ENCODE measurements around the gene TSPAN32.

Gene TSPAN32

GRCh38 chr11:2301631-2302305 is at the start of gene TSPAN32, which contains the start of gene C11orf21:
TSS of gene TSPAN32 (plus strand) at chr11:2302013. CDS start at chr11:2302150, 137 bp downstream.
TSS of gene C11orf21 (minus strand) at chr11:2301918. CDS start at chr11:2301808, 110 bp downstream.
- no peak for DNase-seq (ENCODE audit: low read depth)

DNA sequence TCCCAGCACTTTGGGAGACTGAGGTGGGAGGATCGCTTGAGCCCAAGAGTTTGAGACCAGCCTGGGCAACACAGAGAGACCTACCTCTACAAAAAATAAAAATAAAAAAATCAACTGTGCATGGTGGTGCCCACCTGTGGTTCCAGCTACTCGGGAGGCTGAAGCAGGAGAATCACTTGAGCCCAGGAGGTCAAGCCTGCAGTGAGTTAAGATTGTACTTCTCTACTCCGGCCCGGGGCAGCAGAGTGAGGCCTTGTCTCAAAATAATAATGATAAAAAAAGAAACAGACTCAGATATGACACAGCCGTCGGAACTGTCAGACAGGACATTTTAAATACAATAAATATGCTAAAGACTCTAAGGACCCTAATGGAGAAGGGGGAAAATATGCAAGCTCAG is 49.8 kb upstream of the TSPAN32 start:
- no peak for DNase-seq (ENCODE audit: low read depth)

DNA sequence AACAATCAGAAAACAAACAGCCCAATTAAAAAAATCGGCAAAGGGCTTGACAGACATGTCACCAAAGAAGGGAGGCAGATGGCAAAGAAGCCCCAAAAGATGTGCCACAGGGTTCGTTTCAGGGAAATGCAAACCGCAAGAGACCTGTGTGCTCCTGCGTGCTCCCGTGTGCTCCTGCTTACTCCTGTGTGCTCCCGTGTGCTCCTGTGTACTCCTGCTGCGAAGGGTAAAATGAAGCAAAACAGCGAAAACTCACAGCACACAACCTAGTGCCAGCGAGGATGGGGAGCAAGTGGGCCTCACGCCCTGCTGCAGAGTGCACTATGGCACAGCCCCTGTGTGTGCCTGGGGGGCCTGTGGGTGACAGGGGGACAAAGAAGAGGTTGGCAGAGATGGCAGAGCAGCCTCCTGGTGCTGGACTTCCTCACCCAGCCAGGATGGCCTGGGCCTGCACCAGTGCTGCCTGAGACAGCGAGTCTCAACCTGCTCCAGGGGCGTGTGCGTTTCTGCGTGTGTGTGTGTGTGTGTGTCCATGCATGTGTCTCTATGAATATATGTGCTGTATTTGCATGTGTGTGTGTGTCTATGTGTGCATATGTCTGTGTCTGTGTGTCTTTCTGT is 45.4 kb upstream of the TSPAN32 start:
- DNase-seq (ENCODE audit: low read depth): no peak

- no peak for DNase-seq (ENCODE audit: low read depth)
These were observed 44.7 kb upstream of the TSPAN32 start for GRCh38 chr11:2256951-2257700.

DNA sequence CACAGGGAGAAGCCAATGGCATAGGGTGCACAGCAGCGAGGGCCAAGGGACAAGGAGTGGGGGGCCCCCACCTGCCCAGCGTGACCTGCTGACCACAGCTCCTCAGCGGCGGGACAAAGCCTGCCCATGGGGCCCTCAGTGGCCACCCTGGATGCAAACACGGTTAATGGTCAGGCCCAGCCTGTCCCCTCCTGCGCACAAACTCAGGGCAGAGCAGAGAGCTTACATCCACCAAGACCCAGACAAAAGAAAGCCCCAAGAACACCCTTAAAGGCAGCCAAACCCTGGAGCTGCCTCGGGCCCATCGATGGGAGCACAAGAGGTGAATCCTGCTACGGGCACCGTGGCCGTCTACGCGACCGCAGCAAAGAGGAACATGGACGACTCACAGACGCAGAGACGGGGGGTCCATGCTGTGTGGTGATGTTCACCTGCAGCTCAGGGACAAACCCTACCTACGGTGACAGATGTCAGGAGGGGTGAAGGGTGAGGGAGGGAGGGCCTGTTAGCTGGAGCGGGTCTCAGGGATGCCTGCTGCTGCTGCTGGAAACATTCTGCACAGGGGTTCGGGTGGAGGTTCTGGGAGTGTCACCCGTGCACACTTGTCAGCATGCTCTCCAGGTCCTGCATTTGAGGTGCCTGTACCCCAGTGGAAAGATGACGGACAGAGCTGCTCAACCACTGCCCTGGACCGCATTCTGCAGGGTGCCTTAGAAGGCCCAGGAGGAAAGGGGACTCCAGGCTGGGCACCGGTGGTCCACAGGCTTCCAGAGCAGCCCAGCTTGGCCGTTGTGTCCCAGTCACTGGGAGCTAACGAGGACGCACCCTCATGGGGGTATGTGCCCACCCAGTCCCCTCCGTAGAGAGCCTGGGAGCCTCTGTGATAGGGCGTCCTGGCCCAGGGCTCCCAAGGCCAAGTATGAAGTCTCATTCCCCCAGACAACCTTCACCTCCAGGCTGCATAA is 43.0 kb upstream of the TSPAN32 start:
- DNase-seq (ENCODE audit: low read depth): no peak

DNA sequence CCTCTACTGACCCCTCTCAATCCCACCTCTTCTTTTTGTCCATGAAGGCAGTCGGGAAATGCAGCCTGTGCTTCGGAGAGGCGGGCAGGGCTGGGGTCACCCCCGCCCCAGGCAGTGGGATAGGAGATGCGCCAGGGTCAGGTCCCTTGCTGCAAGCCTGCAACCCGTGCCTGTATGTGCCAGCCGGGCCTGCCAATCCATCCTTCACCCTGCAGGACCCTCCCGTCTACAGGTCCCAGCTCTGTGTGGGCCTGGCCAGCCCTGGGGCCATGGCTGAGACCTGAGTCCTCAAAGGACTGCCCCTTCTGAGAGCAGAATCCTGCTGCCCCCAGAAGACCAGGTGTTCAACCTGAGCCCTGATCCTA is 42.4 kb upstream of the TSPAN32 start:
- no peak for DNase-seq (ENCODE audit: low read depth)

DNA sequence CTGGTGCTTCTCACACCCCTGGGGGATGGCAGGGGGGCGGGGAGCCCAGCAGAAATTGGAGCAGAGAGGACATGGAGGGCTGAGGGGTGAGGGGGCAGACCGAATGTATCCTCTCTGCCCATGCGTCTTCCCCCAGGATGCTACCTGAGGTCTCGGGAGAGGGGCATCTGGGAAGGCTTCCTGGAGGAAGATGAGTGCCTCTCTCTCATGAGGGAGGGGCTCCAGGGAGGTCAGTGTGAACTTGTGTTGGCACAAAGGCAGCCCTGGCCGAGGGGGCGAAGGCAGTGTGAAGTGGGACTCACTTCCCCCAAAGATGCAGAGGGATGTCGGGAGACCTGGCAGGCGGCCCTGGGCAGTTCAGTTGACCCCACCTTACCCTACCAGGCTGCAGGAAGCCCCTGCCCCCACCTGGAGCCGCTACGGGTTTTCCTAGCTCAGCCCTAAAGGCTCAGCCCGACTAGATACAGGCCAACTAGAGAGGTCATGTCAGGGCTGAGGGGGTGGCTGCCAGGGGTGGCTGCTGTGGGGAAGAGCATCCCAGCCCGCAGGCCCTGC is 41.8 kb upstream of the TSPAN32 start:
- no peak for DNase-seq (ENCODE audit: low read depth)

GRCh38 chr11:2260491-2261364 is 41.1 kb upstream of the TSPAN32 start:
- DNase-seq (ENCODE audit: low read depth): no peak

DNA sequence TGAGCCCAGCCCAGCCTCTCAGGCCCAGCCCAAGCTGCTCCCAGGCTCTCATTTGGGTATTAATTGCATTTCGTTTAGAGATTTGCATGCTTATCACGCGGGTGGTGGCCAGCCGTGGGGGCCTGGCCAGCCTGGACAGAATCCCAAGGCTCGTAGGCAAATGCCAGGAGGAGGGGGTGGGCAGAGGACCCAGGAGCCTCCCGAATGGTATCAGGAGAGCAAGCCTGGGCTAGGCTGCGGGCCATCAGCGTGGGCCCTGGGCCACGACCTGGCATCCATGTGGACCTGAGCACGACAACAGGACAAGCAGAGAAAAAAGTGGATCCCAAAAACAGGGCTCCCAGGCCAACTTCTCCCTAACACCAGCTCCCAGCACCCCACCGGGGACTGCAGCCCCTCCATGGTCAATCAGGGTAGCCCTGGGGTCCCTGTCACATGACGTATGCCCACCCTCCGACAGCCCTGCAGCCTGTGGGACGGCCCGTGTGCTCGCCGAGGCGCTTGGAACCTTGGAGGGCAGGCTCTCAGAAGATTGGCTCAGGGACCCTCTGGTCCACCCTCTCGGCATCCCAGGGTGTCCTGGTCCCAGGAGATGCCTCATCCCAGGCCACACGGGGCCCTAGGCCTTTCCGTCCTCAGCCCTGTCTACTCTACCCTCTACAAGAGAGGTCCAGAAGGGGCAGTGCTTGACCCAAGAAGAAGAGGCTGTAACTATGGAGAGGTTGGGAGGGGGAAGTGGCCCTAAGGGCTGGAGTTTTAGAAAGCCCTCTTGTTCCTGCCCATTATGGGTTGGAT is 40.2 kb upstream of the TSPAN32 start:
- no peak for DNase-seq (ENCODE audit: low read depth)

DNA sequence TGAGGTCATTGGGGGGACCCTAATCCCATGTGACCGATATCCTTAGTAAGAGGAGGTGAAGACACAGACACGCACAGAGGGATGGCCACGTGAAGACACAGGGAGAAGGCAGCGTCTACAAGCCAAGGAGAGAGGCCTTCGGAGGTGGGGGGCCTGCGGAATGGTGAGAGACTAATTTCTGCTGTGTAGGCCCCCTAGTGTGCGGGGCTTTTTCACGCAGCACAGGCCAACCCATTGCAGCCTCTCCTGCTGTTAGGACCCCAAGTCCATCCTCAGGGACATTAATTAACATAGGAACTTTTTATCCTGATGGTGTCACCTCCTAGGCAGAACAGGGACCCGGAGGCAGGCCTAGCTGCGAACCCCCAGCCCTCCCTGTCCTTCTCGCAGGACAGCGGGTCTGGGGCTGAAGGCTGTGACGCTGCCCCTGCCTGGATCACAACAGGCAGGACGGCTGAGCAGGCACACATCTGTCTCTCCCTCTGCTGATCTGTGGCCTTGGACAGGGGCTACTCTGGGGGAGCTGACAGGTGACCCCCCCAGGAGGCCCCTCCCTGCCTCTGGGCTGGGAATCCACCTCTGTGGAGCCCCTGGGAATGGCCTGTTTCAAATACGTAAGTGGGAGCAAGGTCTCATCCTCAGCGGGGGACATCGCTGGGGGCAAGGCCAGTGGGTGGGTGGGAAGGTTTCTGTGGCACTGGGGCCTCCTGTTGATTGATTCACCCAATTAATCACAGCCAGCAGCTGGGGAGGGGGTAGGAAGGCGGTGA is 39.3 kb upstream of the TSPAN32 start:
- no peak for DNase-seq (ENCODE audit: low read depth)

DNA sequence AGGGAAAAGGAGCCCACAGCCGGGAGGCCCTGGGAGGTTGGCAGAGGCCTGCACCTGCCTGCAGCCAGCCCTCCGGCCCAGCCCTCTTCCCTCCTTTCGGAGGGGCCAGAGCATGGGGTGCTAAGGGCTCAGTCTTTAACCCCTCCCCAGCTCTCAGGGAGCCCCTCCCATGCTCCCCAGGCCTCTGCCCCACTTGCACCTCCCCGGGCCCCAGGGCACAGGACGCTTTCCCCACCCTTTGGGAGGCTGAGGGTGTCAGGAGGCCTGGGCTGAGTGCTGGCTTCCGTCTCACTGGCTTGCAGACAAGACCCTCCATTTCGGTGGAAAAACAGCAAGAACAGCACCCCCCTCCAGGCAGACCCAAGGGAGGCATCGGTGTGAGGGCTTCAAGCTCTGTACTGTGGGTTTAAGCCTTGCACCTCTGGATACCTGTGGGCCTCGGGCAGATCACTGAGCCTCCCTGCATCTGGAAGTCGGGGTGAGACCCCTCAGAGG is 38.7 kb upstream of the TSPAN32 start:
- no peak for DNase-seq (ENCODE audit: low read depth)

DNA sequence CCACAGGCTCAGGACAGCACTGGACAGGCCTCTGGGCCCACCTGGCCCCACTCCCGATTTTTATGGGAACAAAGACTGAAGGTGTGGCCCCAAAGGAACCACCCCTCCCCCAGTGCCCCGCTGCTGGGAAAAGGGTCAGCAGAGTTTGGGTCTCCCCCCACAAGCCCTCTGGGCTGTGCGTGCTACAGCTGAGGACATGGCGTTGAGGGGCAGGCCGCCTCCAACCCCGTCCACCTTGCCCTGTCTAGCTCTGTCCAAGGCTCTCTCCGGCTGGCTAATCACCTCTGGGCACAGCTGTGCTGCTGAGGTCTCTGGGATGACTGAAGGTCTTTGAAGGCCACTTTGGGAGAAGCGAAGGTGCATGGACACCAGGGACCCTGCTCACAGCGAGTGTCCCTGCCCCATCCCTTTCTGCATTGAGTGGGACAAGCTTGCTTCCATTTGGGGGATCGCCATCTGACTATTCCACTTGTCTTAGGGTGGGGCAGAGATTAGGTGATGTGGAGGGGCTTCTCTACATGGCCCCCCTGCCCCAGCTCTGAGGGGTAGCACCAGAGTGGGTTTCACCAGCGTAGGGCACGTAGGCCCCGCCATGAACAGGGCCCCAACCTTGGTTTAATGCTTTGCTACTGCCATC is 38.0 kb upstream of the TSPAN32 start:
- DNase-seq (ENCODE audit: low read depth): no peak

- DNase-seq (ENCODE audit: low read depth): no peak
These were observed 37.3 kb upstream of the TSPAN32 start for GRCh38 chr11:2264366-2265053.

- DNase-seq (ENCODE audit: low read depth): no peak
These were observed 36.4 kb upstream of the TSPAN32 start for GRCh38 chr11:2265396-2265795.

DNA sequence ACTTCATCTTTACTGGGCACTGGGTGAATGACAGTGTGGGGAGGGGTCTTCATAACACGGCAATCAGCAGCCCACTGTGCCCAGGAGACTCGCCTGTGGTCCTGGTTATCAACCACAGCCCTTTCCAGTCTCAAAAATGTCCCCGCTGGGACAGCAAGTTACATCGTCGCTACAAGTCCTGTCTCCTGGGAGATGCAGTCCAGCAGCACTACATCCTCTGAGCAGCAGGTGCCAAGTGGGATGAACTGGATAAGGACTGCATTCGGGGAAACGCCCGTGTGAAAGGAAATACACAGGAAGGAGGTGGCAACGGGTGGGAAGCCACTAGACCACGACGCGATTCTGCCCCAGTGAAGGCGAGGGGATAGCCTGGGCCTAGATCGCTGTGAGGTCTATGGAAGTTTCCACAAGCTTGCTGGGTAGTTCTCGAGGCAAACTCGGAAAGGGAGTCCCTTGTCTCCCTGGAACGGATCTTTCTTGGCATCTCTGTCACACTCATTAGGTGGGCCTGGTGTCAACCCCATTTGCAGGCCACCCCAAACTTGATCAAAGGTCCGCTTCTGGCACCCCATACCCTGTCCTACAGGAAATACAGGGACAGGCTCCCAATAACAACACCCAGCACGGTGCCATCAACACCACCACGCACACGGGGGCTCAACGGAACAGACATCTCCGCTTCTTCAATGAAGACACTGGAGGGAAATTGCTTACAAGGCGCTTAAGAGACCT is 35.8 kb upstream of the TSPAN32 start:
- DNase-seq (ENCODE audit: low read depth): no peak

- no peak for DNase-seq (ENCODE audit: low read depth)
These were observed 35.1 kb upstream of the TSPAN32 start for GRCh38 chr11:2266586-2267305.
